HEK293 (cell line): Measurements from ENCODE around the gene SEC22A.

Experiments used
- ZNF121 ChIP-seq: fragments of 450-650 bp; formaldehyde crosslinking; IDR thresholded peaks from 2 replicates; pipeline ENCODE4 v1.5.1; 2016; ENCODE audit warnings: missing biosample characterization, missing genetic modification characterization
- ZNF23 ChIP-seq: fragments of 450-650 bp; formaldehyde crosslinking; IDR thresholded peaks from 2 replicates; pipeline ENCODE4 v1.5.1; 2016; ENCODE audit warnings: missing biosample characterization, missing genetic modification characterization, borderline replicate concordance
- ZNF571 ChIP-seq: fragments of 450-650 bp; formaldehyde crosslinking; IDR thresholded peaks from 2 replicates; pipeline ENCODE4 v1.5.0; 2017; ENCODE audit warnings: missing biosample characterization, missing genetic modification characterization
- TF ChIP-seq, protein P1 (sequence below): fragments of 450-650 bp; formaldehyde crosslinking; IDR thresholded peaks from 2 replicates; pipeline ENCODE4 v1.5.1; 2016; ENCODE audit warnings: missing biosample characterization, missing genetic modification characterization
- TF ChIP-seq, protein P2 (sequence below): fragments of 450-650 bp; formaldehyde crosslinking; conservative IDR thresholded peaks from 2 replicates; pipeline ENCODE4 v1.5.1; 2016; ENCODE audit warnings: low read depth, missing biosample characterization, missing genetic modification characterization

DNA sequence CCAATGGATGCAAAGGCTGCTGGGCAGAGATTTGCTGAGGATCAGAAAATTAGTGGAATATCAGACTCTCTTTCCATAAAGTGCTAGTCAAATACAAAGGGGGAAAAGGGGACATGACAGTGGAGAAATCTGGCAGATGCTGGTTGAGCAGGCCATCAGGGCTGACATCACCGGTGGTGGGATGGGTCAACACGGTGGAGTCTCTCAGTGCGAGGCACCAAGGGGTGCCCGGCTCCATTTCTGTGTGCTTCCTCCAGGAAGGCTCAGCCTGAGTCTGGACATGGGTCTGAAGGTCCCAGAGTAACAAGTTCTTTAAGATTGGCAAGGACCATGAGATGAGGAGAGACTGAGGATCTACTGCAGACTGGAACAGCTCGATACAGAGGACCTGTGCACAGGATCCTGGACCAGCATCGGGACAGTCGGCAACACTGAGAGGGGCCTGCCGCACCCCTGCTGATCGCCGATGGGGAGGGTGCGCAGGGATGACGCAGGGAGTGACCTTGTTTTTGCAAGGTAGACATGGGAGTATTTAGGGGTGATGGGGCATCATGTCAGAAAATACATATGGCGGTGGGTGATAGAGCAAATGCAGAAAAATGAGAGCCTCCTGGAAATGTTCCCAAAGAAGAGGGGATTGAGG, 92.7 kb downstream of the SEC22A start:
- TF ChIP-seq ZNF23 (tag by site-specific recombination) (no peak), ZNF571 (tag by site-specific recombination) (no peak), ZNF121 (tag by site-specific recombination) (no peak)
- TF ChIP-seq, protein P1, sequence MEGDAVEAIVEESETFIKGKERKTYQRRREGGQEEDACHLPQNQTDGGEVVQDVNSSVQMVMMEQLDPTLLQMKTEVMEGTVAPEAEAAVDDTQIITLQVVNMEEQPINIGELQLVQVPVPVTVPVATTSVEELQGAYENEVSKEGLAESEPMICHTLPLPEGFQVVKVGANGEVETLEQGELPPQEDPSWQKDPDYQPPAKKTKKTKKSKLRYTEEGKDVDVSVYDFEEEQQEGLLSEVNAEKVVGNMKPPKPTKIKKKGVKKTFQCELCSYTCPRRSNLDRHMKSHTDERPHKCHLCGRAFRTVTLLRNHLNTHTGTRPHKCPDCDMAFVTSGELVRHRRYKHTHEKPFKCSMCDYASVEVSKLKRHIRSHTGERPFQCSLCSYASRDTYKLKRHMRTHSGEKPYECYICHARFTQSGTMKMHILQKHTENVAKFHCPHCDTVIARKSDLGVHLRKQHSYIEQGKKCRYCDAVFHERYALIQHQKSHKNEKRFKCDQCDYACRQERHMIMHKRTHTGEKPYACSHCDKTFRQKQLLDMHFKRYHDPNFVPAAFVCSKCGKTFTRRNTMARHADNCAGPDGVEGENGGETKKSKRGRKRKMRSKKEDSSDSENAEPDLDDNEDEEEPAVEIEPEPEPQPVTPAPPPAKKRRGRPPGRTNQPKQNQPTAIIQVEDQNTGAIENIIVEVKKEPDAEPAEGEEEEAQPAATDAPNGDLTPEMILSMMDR (tag by site-specific recombination): no peak
- TF ChIP-seq, protein P2, sequence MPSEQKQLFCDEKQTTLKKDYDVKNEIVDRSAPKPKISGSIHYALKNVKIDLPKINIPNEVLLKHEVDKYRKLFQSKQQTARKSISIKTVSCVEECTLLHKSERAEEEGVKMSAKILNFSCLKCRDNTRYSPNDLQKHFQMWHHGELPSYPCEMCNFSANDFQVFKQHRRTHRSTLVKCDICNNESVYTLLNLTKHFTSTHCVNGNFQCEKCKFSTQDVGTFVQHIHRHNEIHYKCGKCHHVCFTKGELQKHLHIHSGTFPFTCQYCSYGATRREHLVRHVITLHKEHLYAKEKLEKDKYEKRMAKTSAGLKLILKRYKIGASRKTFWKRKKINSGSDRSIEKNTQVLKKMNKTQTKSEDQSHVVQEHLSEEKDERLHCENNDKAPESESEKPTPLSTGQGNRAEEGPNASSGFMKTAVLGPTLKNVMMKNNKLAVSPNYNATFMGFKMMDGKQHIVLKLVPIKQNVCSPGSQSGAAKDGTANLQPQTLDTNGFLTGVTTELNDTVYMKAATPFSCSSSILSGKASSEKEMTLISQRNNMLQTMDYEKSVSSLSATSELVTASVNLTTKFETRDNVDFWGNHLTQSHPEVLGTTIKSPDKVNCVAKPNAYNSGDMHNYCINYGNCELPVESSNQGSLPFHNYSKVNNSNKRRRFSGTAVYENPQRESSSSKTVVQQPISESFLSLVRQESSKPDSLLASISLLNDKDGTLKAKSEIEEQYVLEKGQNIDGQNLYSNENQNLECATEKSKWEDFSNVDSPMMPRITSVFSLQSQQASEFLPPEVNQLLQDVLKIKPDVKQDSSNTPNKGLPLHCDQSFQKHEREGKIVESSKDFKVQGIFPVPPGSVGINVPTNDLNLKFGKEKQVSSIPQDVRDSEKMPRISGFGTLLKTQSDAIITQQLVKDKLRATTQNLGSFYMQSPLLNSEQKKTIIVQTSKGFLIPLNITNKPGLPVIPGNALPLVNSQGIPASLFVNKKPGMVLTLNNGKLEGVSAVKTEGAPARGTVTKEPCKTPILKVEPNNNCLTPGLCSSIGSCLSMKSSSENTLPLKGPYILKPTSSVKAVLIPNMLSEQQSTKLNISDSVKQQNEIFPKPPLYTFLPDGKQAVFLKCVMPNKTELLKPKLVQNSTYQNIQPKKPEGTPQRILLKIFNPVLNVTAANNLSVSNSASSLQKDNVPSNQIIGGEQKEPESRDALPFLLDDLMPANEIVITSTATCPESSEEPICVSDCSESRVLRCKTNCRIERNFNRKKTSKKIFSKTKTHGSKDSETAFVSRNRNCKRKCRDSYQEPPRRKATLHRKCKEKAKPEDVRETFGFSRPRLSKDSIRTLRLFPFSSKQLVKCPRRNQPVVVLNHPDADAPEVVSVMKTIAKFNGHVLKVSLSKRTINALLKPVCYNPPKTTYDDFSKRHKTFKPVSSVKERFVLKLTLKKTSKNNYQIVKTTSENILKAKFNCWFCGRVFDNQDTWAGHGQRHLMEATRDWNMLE (tag by site-specific recombination): no peak
